ENCODE results near the gene NUDT4. TPM values are rescaled to one million over a fixed set of nuclear protein-coding genes. Genes with fewer than 3 reads are reported as not detected.
"Not testable (repeated sequence)": the region's sequence is repeated elsewhere in the genome, so short reads cannot be mapped to it uniquely, and the experiment has no call there.

The NUDT4 gene
- total and polyA plus RNA-seq, 2 donors (not counting 3 experiments of a cell fraction or from before 2014, with no cell fraction given), result 76.0 to 161 TPM

DNA sequence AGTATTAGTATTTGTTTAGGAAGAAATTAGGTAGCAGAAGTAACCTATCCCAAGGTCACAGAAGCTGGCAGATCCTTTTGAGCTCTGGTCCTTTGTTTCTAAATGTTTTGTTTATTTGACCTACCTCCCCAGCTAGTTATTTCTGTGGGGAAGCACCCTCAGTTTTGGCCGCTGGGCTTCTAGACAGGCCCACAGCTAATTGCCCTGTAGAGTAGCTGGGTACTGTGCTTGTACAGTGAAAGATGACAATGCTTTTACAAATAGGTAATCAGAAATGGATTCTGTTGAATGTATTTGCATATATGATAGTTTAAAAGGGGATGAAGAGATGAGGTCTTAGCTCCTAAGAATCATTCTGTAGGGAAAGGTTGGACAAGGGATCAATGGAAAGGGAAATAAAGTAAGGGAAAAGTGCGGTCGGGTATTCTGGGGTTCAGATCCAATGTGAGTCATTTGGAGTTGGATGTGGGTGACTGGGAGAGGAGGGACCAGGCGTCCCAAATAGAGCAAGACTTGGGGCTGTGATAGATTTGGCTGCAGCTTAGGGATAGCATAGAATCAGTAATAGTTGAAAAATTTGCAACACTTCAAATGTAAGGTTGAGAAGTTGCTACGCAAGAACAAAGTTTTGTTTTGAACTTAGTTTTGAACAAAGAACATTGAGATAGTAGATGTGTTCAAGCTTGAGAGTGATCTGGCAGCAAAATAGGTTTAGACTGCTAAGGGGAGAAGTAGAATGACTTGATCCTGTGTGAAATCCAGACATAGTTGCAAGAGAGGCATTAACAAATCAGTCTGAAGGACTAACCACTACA, 3.6 kb downstream of the NUDT4 start:
- Histone ChIP-seq H3K79me2 (ENCODE audit: control insufficient read depth, insufficient read depth, low read length) (peaks cover 82% of the 10 kb centered on the region), H3K27ac (ENCODE audit: insufficient read depth, low read depth, low read length) (peak overlapping the region; percentile 79), H3K9me3 (replicated peaks; ENCODE audit: control insufficient read depth, insufficient read depth, low read length) (no peaks in the 10 kb centered on the region), H3K4me2 (ENCODE audit: insufficient read depth, low read length) (peak overlapping the region; percentile 91), H3K9ac (replicated peaks; ENCODE audit: extremely low read depth, insufficient read depth, low read length) (peak overlapping the region; percentile 96), H3K4me3 (replicated peaks in 1 of 3; ENCODE audit: insufficient read depth in 1 of 3, low read depth in 1 of 3, low read length in 3 of 3) (peak overlapping the region; percentile 71 to 99 (median 95)), H4K20me1 (replicated peaks; ENCODE audit: control insufficient read depth, extremely low read depth, insufficient read depth, low read length) (peaks cover 13% of the 10 kb centered on the region), H2AFZ (ENCODE audit: low read depth, low read length) (no peak overlapping the region), H3K9me1 (replicated peaks; ENCODE audit: control insufficient read depth, extremely low read depth, insufficient read depth, low read length) (no peaks in the 10 kb centered on the region), H3K4me1 (ENCODE audit: control insufficient read depth, extremely low read depth, insufficient read depth, low read length) (peaks cover 29% of the 10 kb centered on the region), H3K36me3 (ENCODE audit: control insufficient read depth in 2 of 2, extremely low read depth in 1 of 2, insufficient read depth in 2 of 2, low read length in 2 of 2) (peaks cover 8 to 9% of the 10 kb centered on the region in 2 experiments), H3K27me3 (ENCODE audit: control insufficient read depth in 2 of 2, insufficient read depth in 2 of 2, low read length in 2 of 2) (no peaks in the 10 kb centered on the region)
- no peak for TF ChIP-seq JUN (IDR thresholded peaks at IDR 0.05; ENCODE audit: borderline replicate concordance, insufficient read depth, insufficient read length, low read depth)
- TF ChIP-seq MYC (IDR thresholded peaks at IDR 0.05; ENCODE audit: low read depth, low read length), result no peak
- no peak for TF ChIP-seq FOS (IDR thresholded peaks at IDR 0.05; ENCODE audit: borderline replicate concordance, insufficient read depth, low read length)
- TF ChIP-seq GATA2 (IDR thresholded peaks at IDR 0.05; ENCODE audit: insufficient read depth, insufficient read length, low read depth, low read length), result no peak
- TF ChIP-seq, protein P1, sequence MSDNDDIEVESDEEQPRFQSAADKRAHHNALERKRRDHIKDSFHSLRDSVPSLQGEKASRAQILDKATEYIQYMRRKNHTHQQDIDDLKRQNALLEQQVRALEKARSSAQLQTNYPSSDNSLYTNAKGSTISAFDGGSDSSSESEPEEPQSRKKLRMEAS (IDR thresholded peaks at IDR 0.05; ENCODE audit: insufficient read depth, insufficient read length), result no peak
- no peak for TF ChIP-seq POLR2A (IDR thresholded peaks at IDR 0.05; ENCODE audit: low read depth, low read length)
- no peak for TF ChIP-seq EZH2 (IDR thresholded peaks at IDR 0.05; ENCODE audit: borderline replicate concordance, low read depth, low read length, severe bottlenecking)
- TF ChIP-seq, protein P2, sequence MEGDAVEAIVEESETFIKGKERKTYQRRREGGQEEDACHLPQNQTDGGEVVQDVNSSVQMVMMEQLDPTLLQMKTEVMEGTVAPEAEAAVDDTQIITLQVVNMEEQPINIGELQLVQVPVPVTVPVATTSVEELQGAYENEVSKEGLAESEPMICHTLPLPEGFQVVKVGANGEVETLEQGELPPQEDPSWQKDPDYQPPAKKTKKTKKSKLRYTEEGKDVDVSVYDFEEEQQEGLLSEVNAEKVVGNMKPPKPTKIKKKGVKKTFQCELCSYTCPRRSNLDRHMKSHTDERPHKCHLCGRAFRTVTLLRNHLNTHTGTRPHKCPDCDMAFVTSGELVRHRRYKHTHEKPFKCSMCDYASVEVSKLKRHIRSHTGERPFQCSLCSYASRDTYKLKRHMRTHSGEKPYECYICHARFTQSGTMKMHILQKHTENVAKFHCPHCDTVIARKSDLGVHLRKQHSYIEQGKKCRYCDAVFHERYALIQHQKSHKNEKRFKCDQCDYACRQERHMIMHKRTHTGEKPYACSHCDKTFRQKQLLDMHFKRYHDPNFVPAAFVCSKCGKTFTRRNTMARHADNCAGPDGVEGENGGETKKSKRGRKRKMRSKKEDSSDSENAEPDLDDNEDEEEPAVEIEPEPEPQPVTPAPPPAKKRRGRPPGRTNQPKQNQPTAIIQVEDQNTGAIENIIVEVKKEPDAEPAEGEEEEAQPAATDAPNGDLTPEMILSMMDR (IDR thresholded peaks at IDR 0.05; ENCODE audit: extremely low read depth in 1 of 2, insufficient read depth in 1 of 2, low read depth in 1 of 2, low read length in 2 of 2), result no peak
- no peak for TF ChIP-seq POLR2AphosphoS5 (IDR thresholded peaks at IDR 0.05; ENCODE audit: insufficient read depth, low read depth, low read length)
- dilution Hi-C loops (cut with MboI; ENCODE audit: extremely low pct_ligation_motif_present, low sequenced_read_pairs), result loop anchor here (25.0 kb wide), 1 partner anchor 369 kb away; no protein-coding TSS in a partner anchor
- ChIA-PET CTCF (interaction anchor here (0.7 to 6.8 kb wide), 18 partner anchors 16 to 596 kb away, joined by 3 to 87 read pairs (median 5); partner anchors contain the start of gene UBE2N), POLR2A (interaction anchor here (0.5 kb wide), 1 partner anchor 181 kb away, joined by 3 read pairs; no protein-coding TSS in a partner anchor)
- no peak for FAIRE-seq
- no TSS peak for BruUV-seq (replicated peaks)
- DNase-seq (ENCODE audit: low read depth, low spot score), result peak; percentile 48
- intact Hi-C loops (cut with micrococcal nuclease), result no loop called here

DNA sequence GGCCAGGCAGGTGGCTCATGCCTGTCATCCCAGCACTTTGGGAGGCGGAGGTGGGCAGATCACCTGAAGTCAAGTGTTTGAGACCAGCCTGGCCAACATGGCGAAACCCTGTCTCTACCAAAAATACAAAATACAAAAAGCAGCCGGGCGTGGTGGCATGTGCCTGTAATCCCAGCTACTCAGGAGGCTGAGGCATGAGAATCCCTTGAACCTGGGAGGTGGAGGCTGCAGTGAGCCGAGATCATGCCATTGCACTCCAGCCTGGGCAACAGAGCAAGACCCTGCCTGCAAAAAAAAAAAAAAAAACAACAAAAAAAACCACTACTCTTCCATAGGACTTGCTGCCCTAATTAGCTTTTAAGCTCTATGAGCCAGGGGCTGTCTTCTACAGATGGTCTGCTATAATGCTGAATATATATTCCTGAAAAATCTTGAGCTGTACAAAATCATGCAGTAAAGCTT, 4.3 kb downstream of the NUDT4 start:
- H3K27ac ChIP-seq (ENCODE audit: insufficient read depth, low read depth, low read length); intact Hi-C loops (cut with micrococcal nuclease); H3K9me3 ChIP-seq (replicated peaks; ENCODE audit: control insufficient read depth, insufficient read depth, low read length); H3K9me1 ChIP-seq (replicated peaks; ENCODE audit: control insufficient read depth, extremely low read depth, insufficient read depth, low read length); H3K36me3 ChIP-seq (ENCODE audit: control insufficient read depth in 2 of 2, extremely low read depth in 1 of 2, insufficient read depth in 2 of 2, low read length in 2 of 2); H2AFZ ChIP-seq (ENCODE audit: low read depth, low read length); POLR2A ChIA-PET; FAIRE-seq; DNase-seq (ENCODE audit: low read depth, low spot score); BruUV-seq (replicated peaks); H3K27me3 ChIP-seq (ENCODE audit: control insufficient read depth in 2 of 2, insufficient read depth in 2 of 2, low read length in 2 of 2): not testable (repeated sequence)
- H3K4me2 ChIP-seq (ENCODE audit: insufficient read depth, low read length), result peak overlapping the region; percentile 91
- CTCF ChIA-PET, result interaction anchor here (0.6 to 6.8 kb wide), 10 partner anchors 15 to 597 kb away, joined by 3 to 87 read pairs (median 6); partner anchors contain the start of gene UBE2N
- H3K79me2 ChIP-seq (ENCODE audit: control insufficient read depth, insufficient read depth, low read length), result peaks cover 88% of the 10 kb centered on the region
- H3K4me3 ChIP-seq (replicated peaks in 1 of 3; ENCODE audit: insufficient read depth in 1 of 3, low read depth in 1 of 3, low read length in 3 of 3), result peak overlapping the region in 2 of 3 experiments; percentile 71 to 95
- H3K9ac ChIP-seq (replicated peaks; ENCODE audit: extremely low read depth, insufficient read depth, low read length), result peak overlapping the region; percentile 25
- dilution Hi-C loops (cut with MboI; ENCODE audit: extremely low pct_ligation_motif_present, low sequenced_read_pairs), result loop anchor here (25.0 kb wide), 1 partner anchor 370 kb away; no protein-coding TSS in a partner anchor
- peaks cover 13% of the 10 kb centered on the region for H4K20me1 ChIP-seq (replicated peaks; ENCODE audit: control insufficient read depth, extremely low read depth, insufficient read depth, low read length)
- peaks cover 23% of the 10 kb centered on the region for H3K4me1 ChIP-seq (ENCODE audit: control insufficient read depth, extremely low read depth, insufficient read depth, low read length)
